ENCODE data around the gene NGF. TPM values are rescaled to one million over a fixed set of nuclear protein-coding genes. Genes with fewer than 3 reads are reported as not detected.
"Not testable (repeated sequence)": the region's sequence is repeated elsewhere in the genome, so short reads cannot be mapped to it uniquely, and the experiment has no call there.

The NGF gene
- under 0.01 and 0.22 TPM in 2 replicates for total RNA-seq

GRCh38 chr1:115337633-115338456, at the start of gene NGF:
NGF (minus strand) TSS chr1:115338249; CDS start chr1:115286795, 51,454 bp downstream.
- DNase-seq (ENCODE audit: low read depth in 2 of 2): peak; percentile 35 to 63

DNA sequence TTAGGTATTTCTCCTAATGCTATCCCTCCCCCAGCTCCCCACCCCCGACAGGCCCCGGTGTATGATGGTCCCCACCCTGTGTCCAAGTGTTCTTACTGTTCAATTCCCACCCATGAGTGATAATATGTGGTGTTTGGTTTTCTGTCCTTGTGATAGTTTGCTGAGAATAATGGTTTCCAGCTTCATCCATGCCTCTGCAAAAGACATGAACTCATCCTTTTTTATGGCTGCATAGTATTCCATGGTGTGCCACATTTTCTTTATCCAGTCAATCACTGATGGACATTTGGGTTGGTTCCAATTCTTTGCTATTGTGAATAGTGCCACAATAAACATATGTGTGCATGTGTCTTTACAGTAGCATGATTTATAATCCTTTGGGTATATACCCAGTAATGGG, 45.4 kb upstream of the NGF start:
- DNase-seq (ENCODE audit: low read depth in 2 of 2): not testable (repeated sequence)

DNA sequence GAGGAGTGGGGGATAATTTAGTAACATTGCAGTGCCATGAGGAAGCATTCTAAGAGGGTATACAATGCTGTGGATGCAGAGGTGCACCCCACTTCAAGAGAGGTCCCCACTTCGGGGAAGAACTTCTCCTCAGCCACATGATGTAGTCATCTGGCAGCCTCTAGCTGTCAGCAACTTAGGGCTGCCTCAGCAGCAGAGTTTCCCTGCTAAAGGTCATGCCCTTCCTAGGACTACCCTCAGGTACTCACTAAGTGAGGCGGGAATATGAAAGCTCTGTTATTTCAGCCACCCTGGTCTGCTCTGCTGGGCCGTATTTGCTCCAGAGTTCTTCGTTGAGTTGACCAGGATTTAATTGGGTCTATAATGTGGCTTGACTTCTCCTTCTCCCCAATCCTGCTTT, 41.9 kb upstream of the NGF start:
- DNase-seq (ENCODE audit: low read depth in 2 of 2): no peak

GRCh38 chr1:115377411-115377810, 39.4 kb upstream of the NGF start:
- no peak for DNase-seq (ENCODE audit: low read depth in 2 of 2)

DNA sequence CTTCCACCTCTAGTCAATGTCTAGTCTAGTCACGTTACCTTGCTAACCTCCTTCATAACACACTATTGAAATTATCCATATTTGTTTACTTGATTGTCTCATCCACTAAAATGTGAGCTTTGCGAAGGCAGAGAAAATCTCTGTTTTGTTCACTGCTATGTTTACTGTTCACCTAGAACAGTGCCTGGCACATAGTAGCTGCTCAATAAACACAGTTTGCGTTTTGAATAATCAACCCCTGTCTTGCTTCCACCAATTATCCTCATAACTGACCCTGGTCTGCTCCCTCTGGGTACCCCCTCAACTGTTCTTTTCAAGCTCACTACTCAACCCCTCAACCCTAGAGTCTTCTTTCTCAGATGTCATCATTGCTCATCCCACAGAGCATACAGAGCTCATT, 36.5 kb upstream of the NGF start:
- DNase-seq (ENCODE audit: low read depth in 2 of 2): no peak

GRCh38 chr1:115373305-115373704, 35.3 kb upstream of the NGF start:
- DNase-seq (ENCODE audit: low read depth in 2 of 2): peak in 1 of 2 donors; percentile 25

GRCh38 chr1:115365738-115366137, 27.7 kb upstream of the NGF start:
- no peak for DNase-seq (ENCODE audit: low read depth in 2 of 2)

GRCh38 chr1:115364780-115365155, 26.7 kb upstream of the NGF start:
- no peak for DNase-seq (ENCODE audit: low read depth in 2 of 2)

DNA sequence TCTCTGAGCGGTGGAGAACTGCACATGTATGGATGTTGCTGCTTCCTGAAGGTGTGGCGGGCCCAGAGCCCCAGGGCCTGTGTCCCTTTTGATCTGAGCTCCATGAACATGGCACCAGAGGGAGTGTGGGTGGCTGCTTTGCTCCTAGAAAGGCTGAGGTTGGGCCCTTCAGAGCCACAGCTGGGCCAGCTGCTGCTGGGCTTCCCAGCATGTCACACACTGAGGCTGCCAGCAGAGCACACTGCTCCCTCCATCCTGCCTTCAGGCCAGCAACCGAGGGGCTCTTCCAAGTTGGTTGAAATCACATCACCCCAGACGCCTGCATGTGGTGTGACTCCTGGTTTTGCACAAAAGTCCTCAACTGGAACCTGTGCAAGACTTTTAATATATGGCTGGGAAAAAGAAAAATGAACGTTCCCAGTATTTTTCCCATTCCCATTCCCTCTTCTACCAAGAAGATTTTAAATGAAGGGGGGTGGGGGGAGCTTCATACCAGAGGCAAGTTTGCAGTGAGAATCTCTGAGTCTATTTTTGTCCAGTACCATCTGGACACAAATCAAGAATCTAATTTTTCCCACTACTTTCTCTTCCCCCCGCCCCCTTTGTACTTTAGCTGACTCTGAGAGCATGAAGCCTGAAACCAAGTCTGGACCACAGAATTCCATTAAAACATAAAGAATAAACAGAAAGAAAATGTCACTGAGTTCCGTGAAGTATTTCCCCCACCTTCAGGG, 26.2 kb upstream of the NGF start:
- no peak for DNase-seq (ENCODE audit: low read depth in 2 of 2)

DNA sequence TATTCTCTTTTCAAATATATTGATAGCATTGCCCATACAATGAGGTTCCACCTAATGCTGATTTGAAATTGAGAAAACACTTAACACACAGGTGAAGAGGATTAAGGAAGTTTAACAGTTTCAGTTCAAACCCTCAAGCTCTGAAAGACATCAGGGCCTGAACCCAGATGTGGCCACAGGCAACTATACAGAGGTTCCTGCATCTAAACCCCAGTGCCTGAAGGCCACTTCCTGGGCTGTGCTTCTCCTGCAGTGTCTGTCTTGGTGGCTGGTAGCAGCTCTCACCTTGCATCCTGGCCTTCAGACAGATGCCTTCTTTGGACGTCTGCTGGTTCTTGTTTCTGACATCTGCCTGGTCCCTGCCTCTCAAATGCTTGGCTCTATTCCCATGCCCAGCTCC, 25.1 kb upstream of the NGF start:
- DNase-seq (ENCODE audit: low read depth in 2 of 2): no peak

- not testable (repeated sequence) for DNase-seq (ENCODE audit: low read depth in 2 of 2)
Measured at GRCh38 chr1:115360505-115361129, 22.6 kb upstream of the NGF start.

DNA sequence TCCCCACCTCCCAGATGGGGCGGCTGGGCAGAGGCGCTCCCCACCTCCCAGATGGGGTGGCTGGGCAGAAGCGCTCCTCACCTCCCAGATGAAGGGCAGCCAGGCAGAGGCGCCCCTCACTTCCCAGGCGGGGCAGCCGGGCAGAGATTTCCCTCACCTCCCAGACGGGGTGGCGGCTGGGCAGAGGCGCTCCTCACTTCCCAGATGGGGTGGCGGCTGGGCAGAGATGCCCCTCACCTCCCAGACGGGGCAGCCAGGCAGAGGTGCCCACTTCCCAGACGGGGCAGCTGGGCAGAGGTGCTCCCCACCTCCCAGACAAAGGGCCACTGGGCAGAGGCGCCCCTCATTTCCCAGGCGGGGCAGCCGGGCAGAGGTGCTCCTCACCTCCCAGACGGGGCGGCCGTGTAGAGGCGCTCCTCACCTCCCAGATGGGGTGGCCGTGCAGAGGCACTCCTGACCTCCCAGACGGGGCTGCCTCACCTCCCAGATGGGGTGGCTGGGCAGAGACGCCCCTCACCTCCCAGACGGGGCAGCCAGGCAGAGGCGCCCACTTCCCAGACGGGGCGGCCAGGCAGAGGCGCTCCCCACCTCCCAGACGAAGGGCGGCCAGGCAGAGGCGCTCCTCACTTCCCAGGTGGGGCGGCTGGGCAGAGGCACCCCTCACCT, 21.9 kb upstream of the NGF start:
- not testable (repeated sequence) for DNase-seq (ENCODE audit: low read depth in 2 of 2)

DNA sequence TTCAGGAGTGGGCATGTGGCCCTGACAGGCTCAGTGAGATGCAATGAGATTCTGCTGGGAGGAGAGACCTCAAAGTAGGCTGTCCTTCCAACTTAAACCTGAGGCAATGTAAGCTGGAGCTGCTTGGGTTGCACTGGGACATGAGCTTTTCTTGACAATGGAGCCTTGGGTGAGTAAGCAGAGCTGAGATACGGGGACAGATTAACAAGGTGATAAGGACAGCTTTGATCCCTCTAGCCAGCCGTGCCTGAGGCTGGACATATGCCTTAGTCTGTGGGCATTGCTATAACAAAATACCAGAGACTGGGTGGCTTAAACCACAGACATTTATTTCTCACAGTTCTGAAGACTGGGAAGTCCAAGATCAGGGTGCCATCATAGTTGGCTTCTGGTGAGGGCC, 18.3 kb upstream of the NGF start:
- DNase-seq (ENCODE audit: low read depth in 2 of 2): no peak

GRCh38 chr1:115355069-115355468, 17.0 kb upstream of the NGF start:
- no peak for DNase-seq (ENCODE audit: low read depth in 2 of 2)

GRCh38 chr1:115351143-115351542, 13.1 kb upstream of the NGF start:
- DNase-seq (ENCODE audit: low read depth in 2 of 2): no peak

GRCh38 chr1:115348636-115349035, 10.6 kb upstream of the NGF start:
- no peak for DNase-seq (ENCODE audit: low read depth in 2 of 2)

DNA sequence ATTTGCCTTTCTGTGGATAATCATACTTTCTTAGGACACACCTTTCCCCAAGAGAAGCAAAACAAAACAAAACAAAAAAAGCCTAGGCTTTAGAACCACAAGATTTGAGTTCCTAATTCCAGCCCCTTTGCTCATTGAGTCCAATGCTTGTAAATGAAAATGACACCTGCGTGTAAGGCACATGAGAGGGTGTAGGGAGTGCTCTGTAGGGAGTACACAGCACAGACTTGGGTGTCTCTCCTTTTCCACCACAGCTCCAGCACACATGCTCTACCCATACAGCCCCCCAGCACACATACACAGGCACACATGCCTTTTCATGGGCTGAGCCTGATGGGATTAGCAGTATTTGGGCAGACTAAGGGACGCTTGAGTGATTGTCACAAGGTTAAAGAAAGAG, 9.2 kb upstream of the NGF start:
- DNase-seq (ENCODE audit: low read depth in 2 of 2): no peak

DNA sequence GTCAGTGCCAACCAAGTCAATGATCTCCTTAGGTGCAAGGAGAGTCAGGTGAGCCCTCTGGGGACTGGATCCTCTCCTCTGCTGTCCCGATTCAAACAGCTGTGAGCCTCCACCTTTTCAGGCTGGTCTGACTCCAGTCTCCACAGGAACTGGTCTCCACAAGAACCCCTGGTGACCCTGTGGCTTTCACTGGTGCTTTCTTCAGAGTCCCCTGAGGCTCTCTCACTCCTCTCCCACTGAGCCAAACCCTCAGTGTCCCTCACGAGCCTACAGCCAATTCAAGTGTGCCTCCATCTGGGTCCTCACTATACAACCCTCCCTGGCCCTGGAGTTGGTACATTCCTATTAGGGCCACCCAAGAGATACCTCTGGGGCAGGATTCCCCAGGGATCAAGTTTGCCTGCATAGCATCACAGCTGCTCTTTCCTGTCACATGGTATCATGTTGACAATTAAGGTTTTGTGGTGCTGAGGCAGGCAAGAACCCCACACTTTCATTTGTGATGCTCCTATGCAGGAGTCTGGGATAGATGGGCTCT, 5.2 kb upstream of the NGF start:
- DNase-seq (ENCODE audit: low read depth in 2 of 2): no peak

- DNase-seq (ENCODE audit: low read depth in 2 of 2): no peak
Measured at GRCh38 chr1:115341948-115342347, 3.9 kb upstream of the NGF start.

DNA sequence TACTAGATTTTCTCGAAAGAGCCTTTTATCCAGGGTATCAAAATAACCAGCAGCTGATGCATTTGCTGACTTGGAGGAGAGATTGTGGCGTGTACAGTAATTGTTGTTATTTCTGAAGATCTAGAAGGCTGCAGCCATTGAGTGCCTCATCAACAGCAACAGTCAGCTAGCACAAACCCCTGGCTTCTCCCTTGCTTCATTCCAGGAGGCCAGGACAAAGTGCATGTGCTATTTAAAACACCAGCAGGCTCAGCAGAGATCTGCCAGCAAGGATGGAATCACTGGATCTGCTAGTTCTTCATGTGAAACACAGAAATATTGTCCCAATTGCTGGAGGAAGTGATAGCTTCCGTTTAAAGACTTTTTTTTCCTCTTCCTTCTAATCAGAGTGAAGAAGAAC, 2.8 kb upstream of the NGF start:
- peak in 1 of 2 donors; percentile 14 for DNase-seq (ENCODE audit: low read depth in 2 of 2)

DNA sequence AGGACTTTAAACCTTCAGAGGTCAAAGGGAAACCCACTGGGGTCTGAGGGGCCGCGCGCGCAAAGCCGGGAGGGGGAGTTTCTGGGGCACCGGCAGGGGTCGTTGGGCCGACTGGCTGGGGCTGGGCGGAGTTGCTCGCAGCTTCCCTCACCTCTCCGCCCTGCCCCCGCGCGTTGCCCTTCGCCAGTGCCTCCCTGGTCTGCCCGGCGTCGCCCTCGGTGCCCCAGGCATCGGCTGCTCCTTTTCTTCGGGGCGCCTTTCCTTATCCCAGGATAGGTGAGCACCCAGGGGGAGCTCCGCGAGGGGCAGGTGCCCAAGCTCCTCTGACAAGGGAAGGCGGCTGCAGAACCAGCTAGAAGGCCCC, 390 bp upstream of the NGF start:
- DNase-seq (ENCODE audit: low read depth in 2 of 2): no peak

GRCh38 chr1:115337276-115337632, 795 bp downstream of the NGF start:
- DNase-seq (ENCODE audit: low read depth in 2 of 2): no peak
